HepG2 (cell line): ENCODE data around the gene NSF. TPM values are rescaled to one million over a fixed set of nuclear protein-coding genes. Genes with fewer than 3 reads are reported as not detected.
A peak's percentile ranks its signal among the peaks of the same experiment; 100 is the strongest.

Experiments
- ATAD3A ChIP-seq: sonication (generic); formaldehyde crosslinking; IDR thresholded peaks from 2 replicates; pipeline ENCODE4 v1.4.0; 2020; ENCODE audit warnings: missing genetic modification reagents
- CBX5 ChIP-seq: sonication (generic); formaldehyde crosslinking; IDR thresholded peaks from 2 replicates; pipeline ENCODE4 v1.4.0; 2020; ENCODE audit warnings: missing genetic modification reagents, borderline replicate concordance
- CEBPZ ChIP-seq: IDR thresholded peaks from 2 replicates; pipeline ENCODE4 v1.6.1; 2012; ENCODE audit warnings: low read length, improper control_type of control experiment
- FOXK2 ChIP-seq: fragments of 450-650 bp; IDR thresholded peaks from 2 replicates; pipeline ENCODE4 v1.6.1; 2016
- GZF1 ChIP-seq: sonication (generic); formaldehyde crosslinking; IDR thresholded peaks from 2 replicates; pipeline ENCODE4 v1.5.1; 2020; ENCODE audit warnings: mild to moderate bottlenecking, missing genetic modification reagents
- HDAC6 ChIP-seq: fragments of 200-600 bp; sonication (generic); IDR thresholded peaks from 2 replicates; pipeline ENCODE4 v1.7.0; 2017; ENCODE audit warnings: mild to moderate bottlenecking, antibody characterized with exemption, low read length, low read depth
- HMG20A ChIP-seq: IDR thresholded peaks from 2 replicates; pipeline ENCODE4 v1.6.1; 2016; ENCODE audit warnings: borderline replicate concordance
- MAF1 ChIP-seq: sonication (generic); formaldehyde crosslinking; IDR thresholded peaks from 2 replicates; pipeline ENCODE4 v1.5.0; 2020; ENCODE audit warnings: missing genetic modification reagents, borderline replicate concordance
- NKX3-1 ChIP-seq: sonication (generic); formaldehyde crosslinking; IDR thresholded peaks from 2 replicates; pipeline ENCODE4 v1.5.0; 2020; ENCODE audit warnings: missing genetic modification reagents
- RNF2 ChIP-seq: fragments of 450-650 bp; conservative IDR thresholded peaks from 2 replicates; pipeline ENCODE4 v1.6.1; 2016; ENCODE audit warnings: low read depth
- SIN3B ChIP-seq: fragments of 150-350 bp; IDR thresholded peaks from 2 replicates; pipeline ENCODE4 v1.6.1; 2014; ENCODE audit warnings: low read length
- YEATS4 ChIP-seq: sonication (generic); formaldehyde crosslinking; IDR thresholded peaks from 2 replicates; pipeline ENCODE4 v1.4.0; 2020; ENCODE audit warnings: missing genetic modification reagents, borderline replicate concordance
- ZBED4 ChIP-seq: sonication (generic); formaldehyde crosslinking; IDR thresholded peaks from 2 replicates; pipeline ENCODE4 v1.4.0; 2020; ENCODE audit warnings: missing genetic modification reagents, borderline replicate concordance
- ZBTB37 ChIP-seq: sonication (generic); formaldehyde crosslinking; IDR thresholded peaks from 2 replicates; pipeline ENCODE4 v1.4.0; 2020; ENCODE audit warnings: mild to moderate bottlenecking, missing genetic modification reagents
- ZBTB7B ChIP-seq: sonication (generic); formaldehyde crosslinking; IDR thresholded peaks from 2 replicates; pipeline ENCODE4 v1.4.0; 2020; ENCODE audit warnings: missing genetic modification reagents
- ZNF121 ChIP-seq: sonication (generic); formaldehyde crosslinking; IDR thresholded peaks from 2 replicates; pipeline ENCODE4 v1.5.0; 2020; ENCODE audit warnings: mild to moderate bottlenecking, missing genetic modification reagents
- ZNF234 ChIP-seq: sonication (generic); formaldehyde crosslinking; conservative IDR thresholded peaks from 2 replicates; pipeline ENCODE4 v1.5.1; 2020; ENCODE audit warnings: mild to moderate bottlenecking, missing genetic modification reagents
- ZNF282 ChIP-seq: fragments of 450-650 bp; IDR thresholded peaks from 2 replicates; pipeline ENCODE4 v1.6.1; 2018; ENCODE audit not compliant: partially characterized antibody
- ZNF333 ChIP-seq: sonication (generic); formaldehyde crosslinking; IDR thresholded peaks from 2 replicates; pipeline ENCODE4 v1.4.0; 2020; ENCODE audit warnings: mild to moderate bottlenecking, missing genetic modification reagents, borderline replicate concordance
- ZNF337 ChIP-seq: sonication (generic); formaldehyde crosslinking; IDR thresholded peaks from 2 replicates; pipeline ENCODE4 v1.5.1; 2020; ENCODE audit warnings: missing genetic modification reagents, low read depth, mild to moderate bottlenecking, borderline replicate concordance
- ZNF639 ChIP-seq: conservative IDR thresholded peaks from 2 replicates; pipeline ENCODE4 v1.6.1; 2018; ENCODE audit warnings: missing genetic modification reagents
- ZNF660 ChIP-seq: sonication (generic); formaldehyde crosslinking; IDR thresholded peaks from 2 replicates; pipeline ENCODE4 v1.5.1; 2020; ENCODE audit warnings: mild to moderate bottlenecking, low read depth, missing genetic modification reagents, borderline replicate concordance
- polyA plus RNA-seq, 8 experiments: library from polyadenylated mRNA; depleted of rRNA in 3 of 8; stranded (reverse) in 7 of 8; unstranded in 1 of 8; fragments of >200 nt; fragmentation: Illumina TruSeq in 4 of 8; extraction: Trizol in 4 of 8; gene quantifications; 2 replicates each; pipeline versions ENCODE4 v1.2.1 to v1.2.3, GENCODE V29; 2011 to 2016; ENCODE audit warnings: low read depth in 4 of 8, missing spikeins in 1 of 8, mixed read lengths in 1 of 8; ENCODE audit not compliant: insufficient read depth in 1 of 8
- total RNA-seq, 5 experiments: library from RNA; depleted of rRNA; stranded (reverse); fragments of >200 nt; fragmentation: Illumina TruSeq; extraction: Trizol; gene quantifications; 2 replicates each; pipeline ENCODE4 v1.2.3, GENCODE V29; 2016; ENCODE audit warnings: low read depth in 1 of 5

NSF gene
- total and polyA plus RNA-seq, 2 of the 13 experiments (the other 11 are each of a cell fraction or from before 2014, with no cell fraction given) = 21.9 to 37.8 TPM

GRCh38 chr17:46782250-46782953, 191.9 kb downstream of the NSF start (continued):
- no peak for TF ChIP-seq CEBPZ
- TF ChIP-seq ZBED4 = peak; percentile 92
- TF ChIP-seq ZBTB7B (CRISPR knock-in tag) = no peak
- peak; percentile 83; the same call in 1 of the 2 replicates for TF ChIP-seq CBX5 (CRISPR knock-in tag)
- no peak for TF ChIP-seq ZNF639 (CRISPR knock-in tag)
- TF ChIP-seq ZNF660 (CRISPR knock-in tag) = no peak
- no peak for TF ChIP-seq RNF2
- no peak for TF ChIP-seq ZBTB37 (CRISPR knock-in tag)
- no peak for TF ChIP-seq ZNF333 (CRISPR knock-in tag)
- TF ChIP-seq ZNF234 (CRISPR knock-in tag) = no peak
- no peak for TF ChIP-seq HDAC6
- TF ChIP-seq ZNF121 (CRISPR knock-in tag) = no peak
- TF ChIP-seq ATAD3A (CRISPR knock-in tag) = no peak
- TF ChIP-seq SIN3B = no peak
- TF ChIP-seq ZNF337 (CRISPR knock-in tag) = no peak
- no peak for TF ChIP-seq MAF1 (CRISPR knock-in tag)
- TF ChIP-seq NKX3-1 (CRISPR knock-in tag) = no peak
- TF ChIP-seq YEATS4 (CRISPR knock-in tag) = no peak
- no peak for TF ChIP-seq ZNF282
- TF ChIP-seq HMG20A (CRISPR knock-in tag) = no peak
- no peak for TF ChIP-seq GZF1 (CRISPR knock-in tag)
- no peak for TF ChIP-seq FOXK2
